ENCODE results near the gene ATP2B2. TPM values are rescaled to one million over a fixed set of nuclear protein-coding genes. Genes with fewer than 3 reads are reported as not detected.

ATP2B2 gene
- total and polyA plus RNA-seq, 2 donors (not counting 1 experiment from before 2014, with no cell fraction given): not detected

DNA sequence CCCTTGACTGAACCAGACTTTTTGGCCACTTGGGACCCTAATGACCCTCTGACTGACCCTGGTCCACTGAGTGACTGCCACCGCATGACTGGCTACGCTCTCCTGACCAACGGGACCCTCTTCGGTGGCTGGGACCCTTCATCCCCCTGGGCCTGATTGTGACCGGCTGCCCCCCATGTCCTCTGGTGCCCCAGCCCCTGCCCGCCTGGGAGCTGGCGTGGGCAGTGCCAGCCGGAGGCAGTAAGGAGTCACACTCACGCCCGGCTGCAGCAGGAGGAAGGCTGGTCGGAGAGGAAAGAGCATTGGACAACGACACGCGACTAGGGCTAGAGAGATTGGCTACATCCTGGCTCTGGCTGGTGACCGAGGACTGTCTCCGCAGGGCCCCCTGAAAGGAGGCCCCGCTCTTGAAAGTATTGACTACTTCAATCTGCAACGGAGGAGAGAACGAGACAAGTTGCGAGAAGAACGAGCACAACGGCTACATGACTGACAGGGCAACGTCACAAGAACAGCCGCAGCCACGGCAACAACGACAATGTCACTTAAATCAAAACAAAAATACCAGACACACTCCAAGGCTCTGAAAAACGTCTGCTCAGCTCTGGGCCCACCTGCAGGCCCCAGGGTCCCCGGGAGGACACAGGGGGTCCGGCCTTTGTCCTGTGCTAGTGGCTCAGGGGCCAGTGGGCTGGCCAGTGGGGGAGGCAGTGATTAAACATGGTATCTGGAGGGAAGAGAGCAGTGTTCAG, 169.3 kb downstream of the ATP2B2 start:
- DNase-seq: no peak
- 93% methylated on average over 28 of the region's 29 CpGs for WGBS (ENCODE audit: insufficient coverage)
- peaks cover 13 to 14% of the 10 kb centered on the region in 2 donors for H3K4me1 ChIP-seq (ENCODE audit: control insufficient read depth in 2 of 2, insufficient read depth in 2 of 2, low read length in 2 of 2)
- no peak overlapping the region for H3K4me2 ChIP-seq (replicated peaks; ENCODE audit: low read depth, low read length, poor library complexity, severe bottlenecking)
- no peaks in the 10 kb centered on the region for H4K20me1 ChIP-seq (ENCODE audit: control insufficient read depth, insufficient read depth, low read length, poor library complexity, severe bottlenecking)
- no peaks in the 10 kb centered on the region for H3K79me2 ChIP-seq (ENCODE audit: control insufficient read depth, insufficient read depth, low read length)
- no peak overlapping the region for H2AFZ ChIP-seq (ENCODE audit: insufficient read depth, low read depth, low read length, poor library complexity, severe bottlenecking)
- no peak overlapping the region for H3K4me3 ChIP-seq (ENCODE audit: control extremely low read depth in 1 of 5, extremely low read depth in 1 of 5, insufficient read depth in 1 of 5, low read depth in 2 of 5, low read length in 4 of 5)
- no peaks in the 10 kb centered on the region for H3K9me3 Mint-ChIP-seq (ENCODE audit: insufficient read depth)
- H3K9ac ChIP-seq (ENCODE audit: low read length): no peak overlapping the region
- intact Hi-C loops (cut with micrococcal nuclease): no loop called here
- CTCF ChIA-PET: interaction anchor here (0.9 kb wide), 1 partner anchor 402 kb away, joined by 5 read pairs; no protein-coding TSS in a partner anchor
- POLR2A ChIA-PET: no interaction called here
- peak overlapping the region; percentile 34 for H3K27ac Mint-ChIP-seq
- H3K9me3 ChIP-seq (ENCODE audit: control extremely low read depth in 1 of 3, control insufficient read depth in 2 of 3, insufficient read depth in 1 of 3, low read length in 2 of 3): no peaks in the 10 kb centered on the region
- TF ChIP-seq, protein P1, sequence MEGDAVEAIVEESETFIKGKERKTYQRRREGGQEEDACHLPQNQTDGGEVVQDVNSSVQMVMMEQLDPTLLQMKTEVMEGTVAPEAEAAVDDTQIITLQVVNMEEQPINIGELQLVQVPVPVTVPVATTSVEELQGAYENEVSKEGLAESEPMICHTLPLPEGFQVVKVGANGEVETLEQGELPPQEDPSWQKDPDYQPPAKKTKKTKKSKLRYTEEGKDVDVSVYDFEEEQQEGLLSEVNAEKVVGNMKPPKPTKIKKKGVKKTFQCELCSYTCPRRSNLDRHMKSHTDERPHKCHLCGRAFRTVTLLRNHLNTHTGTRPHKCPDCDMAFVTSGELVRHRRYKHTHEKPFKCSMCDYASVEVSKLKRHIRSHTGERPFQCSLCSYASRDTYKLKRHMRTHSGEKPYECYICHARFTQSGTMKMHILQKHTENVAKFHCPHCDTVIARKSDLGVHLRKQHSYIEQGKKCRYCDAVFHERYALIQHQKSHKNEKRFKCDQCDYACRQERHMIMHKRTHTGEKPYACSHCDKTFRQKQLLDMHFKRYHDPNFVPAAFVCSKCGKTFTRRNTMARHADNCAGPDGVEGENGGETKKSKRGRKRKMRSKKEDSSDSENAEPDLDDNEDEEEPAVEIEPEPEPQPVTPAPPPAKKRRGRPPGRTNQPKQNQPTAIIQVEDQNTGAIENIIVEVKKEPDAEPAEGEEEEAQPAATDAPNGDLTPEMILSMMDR (IDR thresholded peaks at IDR 0.05): no peak
- TF ChIP-seq EZH2 (IDR thresholded peaks at IDR 0.05; ENCODE audit: borderline replicate concordance, insufficient read depth, low read depth, low read length, poor library complexity, severe bottlenecking): no peak
- no peaks in the 10 kb centered on the region for H3K27me3 ChIP-seq (replicated peaks in 1 of 4; ENCODE audit: control extremely low read depth in 1 of 4, control insufficient read depth in 3 of 4, insufficient read depth in 4 of 4, low read length in 3 of 4)
- H3K36me3 ChIP-seq (replicated peaks in 1 of 2; ENCODE audit: control extremely low read depth in 1 of 2, control insufficient read depth in 1 of 2, extremely low read depth in 1 of 2, insufficient read depth in 2 of 2, low read length in 1 of 2): no peaks in the 10 kb centered on the region
- H3K27me3 Mint-ChIP-seq: no peaks in the 10 kb centered on the region
- no peak overlapping the region for H3K27ac ChIP-seq (ENCODE audit: low read length in 2 of 2)
- ATAC-seq (ENCODE audit: low read depth): no peak
- peaks cover 38% of the 10 kb centered on the region for H3K4me1 Mint-ChIP-seq
- H3K4me3 Mint-ChIP-seq: no peak overlapping the region

DNA sequence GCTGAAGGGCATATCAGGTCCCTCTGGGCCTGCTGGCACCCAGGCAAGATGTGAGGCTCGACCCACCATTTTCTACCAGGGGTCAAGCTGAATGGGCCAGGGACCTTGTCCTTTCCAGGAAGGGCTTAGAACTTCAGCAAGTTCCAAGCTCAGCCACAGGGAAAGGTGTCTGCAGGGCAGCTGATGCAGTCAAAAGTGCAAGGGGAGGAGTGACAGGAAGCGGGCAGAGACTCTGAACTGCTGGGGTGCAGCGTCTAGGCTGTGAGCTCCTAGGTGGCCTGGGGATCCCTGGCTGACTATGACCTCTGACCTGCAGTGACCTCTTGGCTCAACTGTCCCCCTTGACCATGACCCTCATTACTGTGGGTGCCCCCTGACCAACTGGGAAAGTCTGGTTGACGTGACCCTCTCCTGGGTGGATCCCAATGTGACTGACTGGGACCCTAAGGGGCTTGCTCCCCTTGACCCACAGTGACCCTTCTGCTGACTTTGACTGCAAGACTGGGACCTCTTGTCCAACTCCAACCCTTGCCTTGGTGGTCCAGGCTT, 170.1 kb downstream of the ATP2B2 start:
- Histone ChIP-seq H3K4me1 (ENCODE audit: control insufficient read depth in 2 of 2, insufficient read depth in 2 of 2, low read length in 2 of 2) (peaks cover 13 to 14% of the 10 kb centered on the region in 2 donors), H3K4me2 (replicated peaks; ENCODE audit: low read depth, low read length, poor library complexity, severe bottlenecking) (no peak overlapping the region), H3K4me3 (ENCODE audit: control extremely low read depth in 1 of 5, extremely low read depth in 1 of 5, insufficient read depth in 1 of 5, low read depth in 2 of 5, low read length in 4 of 5) (no peak overlapping the region), H3K9ac (ENCODE audit: low read length) (no peak overlapping the region), H3K36me3 (replicated peaks in 1 of 2; ENCODE audit: control extremely low read depth in 1 of 2, control insufficient read depth in 1 of 2, extremely low read depth in 1 of 2, insufficient read depth in 2 of 2, low read length in 1 of 2) (no peaks in the 10 kb centered on the region), H2AFZ (ENCODE audit: insufficient read depth, low read depth, low read length, poor library complexity, severe bottlenecking) (no peak overlapping the region), H3K79me2 (ENCODE audit: control insufficient read depth, insufficient read depth, low read length) (no peaks in the 10 kb centered on the region), H3K9me3 (ENCODE audit: control extremely low read depth in 1 of 3, control insufficient read depth in 2 of 3, insufficient read depth in 1 of 3, low read length in 2 of 3) (no peaks in the 10 kb centered on the region), H3K27ac (ENCODE audit: low read length in 2 of 2) (no peak overlapping the region), H3K27me3 (replicated peaks in 1 of 4; ENCODE audit: control extremely low read depth in 1 of 4, control insufficient read depth in 3 of 4, insufficient read depth in 4 of 4, low read length in 3 of 4) (no peaks in the 10 kb centered on the region), H4K20me1 (ENCODE audit: control insufficient read depth, insufficient read depth, low read length, poor library complexity, severe bottlenecking) (no peaks in the 10 kb centered on the region)
- H3K27me3 Mint-ChIP-seq: no peaks in the 10 kb centered on the region
- H3K4me3 Mint-ChIP-seq: no peak overlapping the region
- ATAC-seq (ENCODE audit: low read depth) (no peak), DNase-seq (no peak)
- ChIA-PET CTCF (interaction anchor here (0.9 to 2.0 kb wide), 3 partner anchors 9 to 403 kb away, joined by 3 to 12 read pairs (median 3); partner anchors contain the start of gene SEC13), POLR2A (no interaction called here)
- TF ChIP-seq, protein P1 (IDR thresholded peaks at IDR 0.05): no peak
- no peak for TF ChIP-seq EZH2 (IDR thresholded peaks at IDR 0.05; ENCODE audit: borderline replicate concordance, insufficient read depth, low read depth, low read length, poor library complexity, severe bottlenecking)
- no peaks in the 10 kb centered on the region for H3K9me3 Mint-ChIP-seq (ENCODE audit: insufficient read depth)
- WGBS (ENCODE audit: insufficient coverage): 62% methylated on average over 4 of the region's 4 CpGs
- peaks cover 38% of the 10 kb centered on the region for H3K4me1 Mint-ChIP-seq
- no peak overlapping the region for H3K27ac Mint-ChIP-seq
- intact Hi-C loops (cut with micrococcal nuclease): no loop called here

Measured in B cell (primary cell).